Renal cortical epithelial cell (primary cell): ENCODE measurements around the gene PDHX. TPM values are rescaled to one million over a fixed set of nuclear protein-coding genes. Genes with fewer than 3 reads are reported as not detected.
A peak's percentile ranks its signal among the peaks of the same experiment; 100 is the strongest.
"Not testable (repeated sequence)": the region's sequence is repeated elsewhere in the genome, so short reads cannot be mapped to it uniquely, and the experiment has no call there.

ENCODE experiments used
- DNase-seq: peaks from one replicate; pipeline ENCODE4 v3.0.0-alpha.2; 2011; ENCODE audit warnings: low read depth
- total RNA-seq: library from RNA; depleted of rRNA; stranded (reverse); fragments of >200 nt; gene quantifications from 2 replicates; pipeline ENCODE4 v1.2.3, GENCODE V29; 2014

Gene PDHX
- total RNA-seq, 1 donor from 2014 or later = 67.6 TPM

GRCh38 chr11:34910817-34911216 lies 5.6 kb upstream of the PDHX start:
- no peak for DNase-seq

GRCh38 chr11:34911676-34912075 lies 4.7 kb upstream of the PDHX start:
- DNase-seq = no peak

GRCh38 chr11:34913556-34913955 lies 2.9 kb upstream of the PDHX start:
- not testable (repeated sequence) for DNase-seq

- peak; percentile 24 for DNase-seq
These were observed 1.0 kb upstream of the PDHX start for GRCh38 chr11:34915136-34916014.

- DNase-seq = peak; percentile 10
These were observed 689 bp downstream of the PDHX start for GRCh38 chr11:34916843-34917770.

- DNase-seq = no peak
These were observed 4.7 kb downstream of the PDHX start for GRCh38 chr11:34921156-34921555.

- DNase-seq = no peak
These were observed 8.3 kb downstream of the PDHX start for GRCh38 chr11:34924714-34925113.

- peak; percentile 63 for DNase-seq
These were observed 9.8 kb downstream of the PDHX start for GRCh38 chr11:34926101-34926830.

GRCh38 chr11:34926831-34927132 lies 10.4 kb downstream of the PDHX start:
- peak; percentile 13 for DNase-seq

- DNase-seq = no peak
These were observed 12.0 kb downstream of the PDHX start for GRCh38 chr11:34928268-34928959.

GRCh38 chr11:34928960-34929680 lies 12.7 kb downstream of the PDHX start:
- no peak for DNase-seq

- no peak for DNase-seq
These were observed 13.7 kb downstream of the PDHX start for GRCh38 chr11:34929794-34930763.

GRCh38 chr11:34936945-34937629 lies 20.7 kb downstream of the PDHX start:
- DNase-seq = no peak

- DNase-seq = no peak
These were observed 22.2 kb downstream of the PDHX start for GRCh38 chr11:34938611-34939010.

GRCh38 chr11:34940026-34940677 lies 23.7 kb downstream of the PDHX start:
- no peak for DNase-seq

GRCh38 chr11:34941688-34942087 lies 25.3 kb downstream of the PDHX start:
- DNase-seq = no peak

- DNase-seq = no peak
These were observed 28.3 kb downstream of the PDHX start for GRCh38 chr11:34944692-34945091.

GRCh38 chr11:34948696-34949095 lies 32.3 kb downstream of the PDHX start:
- DNase-seq = no peak
